Sigmoid colon (tissue), 4 donors: Measurements from ENCODE around the gene NAA35.

Experiments
- CTCF ChIP-seq, 4 experiments: fragments of 450-650 bp in 3 of 4; fragments of 200-600 bp in 1 of 4; IDR thresholded peaks; one replicate each; pipeline ENCODE4 v1.5.1; 2016 to 2019; ENCODE audit warnings: antibody characterized with exemption in 4 of 4, mild to moderate bottlenecking in 3 of 4, moderate library complexity in 2 of 4
- POLR2AphosphoS5 ChIP-seq, 4 donors: sonication (generic); formaldehyde crosslinking; IDR thresholded peaks; one replicate each; pipeline ENCODE4 v1.6.1; 2017; ENCODE audit warnings: antibody characterized with exemption in 4 of 4

- no peak for TF ChIP-seq CTCF (IDR thresholded peaks at IDR 0.05)
- TF ChIP-seq POLR2AphosphoS5 (IDR thresholded peaks at IDR 0.05): no peak
Observed at GRCh38 chr9:86052556-86053468, 111.9 kb downstream of the NAA35 start.
